Measurements from ENCODE around the gene SPRYD3.

Gene SPRYD3

GRCh38 chr12:53061404-53062010 is 17.7 kb downstream of the SPRYD3 start:
- ChIA-PET CTCF (interaction anchor here (0.8 to 17.4 kb wide), 9 partner anchors 9 to 136 kb away, joined by 3 to 361 read pairs (median 6); partner anchors contain the start of genes IGFBP6, SOAT2 and SPRYD3), POLR2A (no interaction called here)
- no peak overlapping the region for H3K27ac ChIP-seq (ENCODE audit: insufficient read depth in 1 of 2, low read depth in 1 of 2, low read length in 2 of 2, poor library complexity in 1 of 2, severe bottlenecking in 2 of 2)
- DNase-seq, result no peak
- H3K36me3 ChIP-seq (ENCODE audit: control insufficient read depth in 4 of 4, insufficient read depth in 4 of 4, low read length in 3 of 4), result peaks cover 2 to 19% (median 10%) of the 10 kb centered on the region in 4 experiments
- H3K4me3 ChIP-seq (ENCODE audit: control insufficient read depth in 1 of 7, extremely low read depth in 1 of 7, insufficient read depth in 4 of 7, low read depth in 2 of 7, low read length in 6 of 7), result no peak overlapping the region
- 89% methylated on average over 3 of the region's 5 CpGs for WGBS (ENCODE audit: insufficient coverage)
- H3K4me1 ChIP-seq (ENCODE audit: control extremely low read depth in 1 of 4, control insufficient read depth in 4 of 4, insufficient read depth in 4 of 4, low read length in 3 of 4), result no peaks in the 10 kb centered on the region
- no peaks in the 10 kb centered on the region for H3K27me3 ChIP-seq (replicated peaks in 2 of 5; ENCODE audit: control insufficient read depth in 4 of 5, insufficient read depth in 5 of 5, low read length in 4 of 5)
- H3K9me3 ChIP-seq (ENCODE audit: control extremely low read depth in 1 of 5, control insufficient read depth in 4 of 5, insufficient read depth in 2 of 5, low read depth in 1 of 5, low read length in 4 of 5), result no peaks in the 10 kb centered on the region

GRCh38 chr12:53060721-53061276 is 18.4 kb downstream of the SPRYD3 start:
- Histone ChIP-seq H3K36me3 (ENCODE audit: control insufficient read depth in 4 of 4, insufficient read depth in 4 of 4, low read length in 3 of 4) (peaks cover 0 to 19% (median 8%) of the 10 kb centered on the region in 4 experiments), H3K4me1 (ENCODE audit: control extremely low read depth in 1 of 4, control insufficient read depth in 4 of 4, insufficient read depth in 4 of 4, low read length in 3 of 4) (no peaks in the 10 kb centered on the region), H3K9me3 (ENCODE audit: control extremely low read depth in 1 of 5, control insufficient read depth in 4 of 5, insufficient read depth in 2 of 5, low read depth in 1 of 5, low read length in 4 of 5) (no peaks in the 10 kb centered on the region), H3K4me3 (ENCODE audit: control insufficient read depth in 1 of 7, extremely low read depth in 1 of 7, insufficient read depth in 4 of 7, low read depth in 2 of 7, low read length in 6 of 7) (no peak overlapping the region), H3K27ac (ENCODE audit: insufficient read depth in 1 of 2, low read depth in 1 of 2, low read length in 2 of 2, poor library complexity in 1 of 2, severe bottlenecking in 2 of 2) (no peak overlapping the region), H3K27me3 (replicated peaks in 2 of 5; ENCODE audit: control insufficient read depth in 4 of 5, insufficient read depth in 5 of 5, low read length in 4 of 5) (no peaks in the 10 kb centered on the region)
- ChIA-PET CTCF (interaction anchor here (0.7 to 17.4 kb wide), 8 partner anchors 9 to 36 kb away, joined by 3 to 361 read pairs (median 6); partner anchors contain the start of genes IGFBP6, SOAT2 and SPRYD3), POLR2A (no interaction called here)
- 85% methylated on average over 17 of the region's 18 CpGs for WGBS (ENCODE audit: insufficient coverage)
- DNase-seq, result no peak

DNA sequence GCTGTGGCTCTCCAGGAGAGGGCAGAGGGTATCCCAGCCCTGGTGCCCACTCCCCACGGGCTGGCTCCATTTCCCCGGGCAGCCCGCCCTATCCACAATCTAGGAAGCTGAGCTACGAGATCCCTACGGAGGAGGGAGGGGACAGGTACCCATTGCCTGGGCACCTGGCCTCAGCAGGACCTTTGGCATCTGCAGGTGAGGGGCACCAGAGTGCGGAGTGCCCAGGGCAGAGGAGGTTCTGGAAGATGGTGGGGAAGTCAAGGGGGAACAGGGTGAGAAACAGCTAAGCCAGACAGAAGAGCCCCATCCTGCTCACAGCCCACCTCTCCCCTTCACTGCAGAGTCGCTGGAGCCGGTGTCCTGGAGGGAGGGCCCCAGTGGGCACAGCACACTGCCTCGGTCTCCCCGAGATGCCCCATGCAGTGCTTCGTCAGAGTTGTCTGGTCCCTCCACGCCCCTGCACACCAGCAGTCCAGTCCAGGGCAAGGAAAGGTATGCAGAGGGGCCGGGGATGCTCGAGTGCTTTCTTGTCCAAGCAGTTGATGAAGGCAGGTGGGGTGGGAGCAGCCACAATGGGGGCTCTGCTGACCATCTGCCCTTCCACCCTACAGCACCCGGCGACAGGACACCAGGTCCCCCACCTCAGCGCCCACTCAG is 19.0 kb downstream of the SPRYD3 start:
- Histone ChIP-seq H3K9me3 (ENCODE audit: control extremely low read depth in 1 of 5, control insufficient read depth in 4 of 5, insufficient read depth in 2 of 5, low read depth in 1 of 5, low read length in 4 of 5) (no peaks in the 10 kb centered on the region), H3K36me3 (ENCODE audit: control insufficient read depth in 4 of 4, insufficient read depth in 4 of 4, low read length in 3 of 4) (peaks cover 0 to 13% (median 5%) of the 10 kb centered on the region in 4 experiments), H3K27me3 (replicated peaks in 2 of 5; ENCODE audit: control insufficient read depth in 4 of 5, insufficient read depth in 5 of 5, low read length in 4 of 5) (no peaks in the 10 kb centered on the region), H3K4me1 (ENCODE audit: control extremely low read depth in 1 of 4, control insufficient read depth in 4 of 4, insufficient read depth in 4 of 4, low read length in 3 of 4) (no peaks in the 10 kb centered on the region), H3K27ac (ENCODE audit: insufficient read depth in 1 of 2, low read depth in 1 of 2, low read length in 2 of 2, poor library complexity in 1 of 2, severe bottlenecking in 2 of 2) (no peak overlapping the region), H3K4me3 (ENCODE audit: control insufficient read depth in 1 of 7, extremely low read depth in 1 of 7, insufficient read depth in 4 of 7, low read depth in 2 of 7, low read length in 6 of 7) (no peak overlapping the region)
- POLR2A ChIA-PET, result no interaction called here
- no peak for DNase-seq
- CTCF ChIA-PET, result interaction anchor here (0.7 to 17.4 kb wide), 4 partner anchors 9 to 37 kb away, joined by 3 to 361 read pairs (median 4); partner anchors contain the start of genes IGFBP6 and SOAT2
- WGBS (ENCODE audit: insufficient coverage), result 94% methylated on average over 12 of the region's 17 CpGs

- no peak overlapping the region for H3K4me3 ChIP-seq (ENCODE audit: control insufficient read depth in 1 of 7, extremely low read depth in 1 of 7, insufficient read depth in 4 of 7, low read depth in 2 of 7, low read length in 6 of 7)
- POLR2A ChIA-PET, result no interaction called here
- no peak overlapping the region for H3K27ac ChIP-seq (ENCODE audit: insufficient read depth in 1 of 2, low read depth in 1 of 2, low read length in 2 of 2, poor library complexity in 1 of 2, severe bottlenecking in 2 of 2)
- H3K9me3 ChIP-seq (ENCODE audit: control extremely low read depth in 1 of 5, control insufficient read depth in 4 of 5, insufficient read depth in 2 of 5, low read depth in 1 of 5, low read length in 4 of 5), result no peaks in the 10 kb centered on the region
- CTCF ChIA-PET, result interaction anchor here (0.7 to 17.4 kb wide), 4 partner anchors 16 to 38 kb away, joined by 3 to 361 read pairs (median 4); partner anchors contain the start of genes IGFBP6 and SOAT2
- peaks cover 0 to 8% (median 3%) of the 10 kb centered on the region in 4 experiments for H3K36me3 ChIP-seq (ENCODE audit: control insufficient read depth in 4 of 4, insufficient read depth in 4 of 4, low read length in 3 of 4)
- H3K27me3 ChIP-seq (replicated peaks in 2 of 5; ENCODE audit: control insufficient read depth in 4 of 5, insufficient read depth in 5 of 5, low read length in 4 of 5), result no peaks in the 10 kb centered on the region
- no peak for DNase-seq
- WGBS (ENCODE audit: insufficient coverage), result 94% methylated on average over 23 of the region's 24 CpGs
- H3K4me1 ChIP-seq (ENCODE audit: control extremely low read depth in 1 of 4, control insufficient read depth in 4 of 4, insufficient read depth in 4 of 4, low read length in 3 of 4), result peaks cover 0 to 1% (median under 1%) of the 10 kb centered on the region in 4 experiments
Measured at GRCh38 chr12:53059434-53060063, 19.6 kb downstream of the SPRYD3 start.

- H3K4me1 ChIP-seq (ENCODE audit: control extremely low read depth in 1 of 4, control insufficient read depth in 4 of 4, insufficient read depth in 4 of 4, low read length in 3 of 4), result peaks cover 0 to 6% (median 4%) of the 10 kb centered on the region in 4 experiments
- H3K27me3 ChIP-seq (replicated peaks in 2 of 5; ENCODE audit: control insufficient read depth in 4 of 5, insufficient read depth in 5 of 5, low read length in 4 of 5), result no peaks in the 10 kb centered on the region
- no peak overlapping the region for H3K4me3 ChIP-seq (ENCODE audit: control insufficient read depth in 1 of 7, extremely low read depth in 1 of 7, insufficient read depth in 4 of 7, low read depth in 2 of 7, low read length in 6 of 7)
- H3K36me3 ChIP-seq (ENCODE audit: control insufficient read depth in 4 of 4, insufficient read depth in 4 of 4, low read length in 3 of 4), result peaks cover 0 to 2% (median under 1%) of the 10 kb centered on the region in 4 experiments
- POLR2A ChIA-PET, result no interaction called here
- DNase-seq, result no peak
- WGBS (ENCODE audit: insufficient coverage), result 93% methylated on average over 28 of the region's 35 CpGs
- H3K9me3 ChIP-seq (ENCODE audit: control extremely low read depth in 1 of 5, control insufficient read depth in 4 of 5, insufficient read depth in 2 of 5, low read depth in 1 of 5, low read length in 4 of 5), result no peaks in the 10 kb centered on the region
- no peak overlapping the region for H3K27ac ChIP-seq (ENCODE audit: insufficient read depth in 1 of 2, low read depth in 1 of 2, low read length in 2 of 2, poor library complexity in 1 of 2, severe bottlenecking in 2 of 2)
- CTCF ChIA-PET, result interaction anchor here (0.7 to 2.0 kb wide), 3 partner anchors 8 to 25 kb away, joined by 3 to 11 read pairs (median 5); no protein-coding TSS in a partner anchor
Measured at GRCh38 chr12:53058674-53059433, 20.3 kb downstream of the SPRYD3 start.

GRCh38 chr12:53057816-53058500 is 21.2 kb downstream of the SPRYD3 start:
- H3K4me3 ChIP-seq (ENCODE audit: control insufficient read depth in 1 of 7, extremely low read depth in 1 of 7, insufficient read depth in 4 of 7, low read depth in 2 of 7, low read length in 6 of 7), result no peak overlapping the region
- peaks cover 0 to 12% (median 8%) of the 10 kb centered on the region in 4 experiments for H3K4me1 ChIP-seq (ENCODE audit: control extremely low read depth in 1 of 4, control insufficient read depth in 4 of 4, insufficient read depth in 4 of 4, low read length in 3 of 4)
- CTCF ChIA-PET, result interaction anchor here (1.0 to 4.2 kb wide), 6 partner anchors 9 to 103 kb away, joined by 3 to 23 read pairs (median 4); no protein-coding TSS in a partner anchor
- POLR2A ChIA-PET, result no interaction called here
- DNase-seq, result no peak
- H3K9me3 ChIP-seq (ENCODE audit: control extremely low read depth in 1 of 5, control insufficient read depth in 4 of 5, insufficient read depth in 2 of 5, low read depth in 1 of 5, low read length in 4 of 5), result no peaks in the 10 kb centered on the region
- no peak overlapping the region for H3K27ac ChIP-seq (ENCODE audit: insufficient read depth in 1 of 2, low read depth in 1 of 2, low read length in 2 of 2, poor library complexity in 1 of 2, severe bottlenecking in 2 of 2)
- no peaks in the 10 kb centered on the region for H3K27me3 ChIP-seq (replicated peaks in 2 of 5; ENCODE audit: control insufficient read depth in 4 of 5, insufficient read depth in 5 of 5, low read length in 4 of 5)
- 98% methylated on average over 13 of the region's 13 CpGs for WGBS (ENCODE audit: insufficient coverage)
- H3K36me3 ChIP-seq (ENCODE audit: control insufficient read depth in 4 of 4, insufficient read depth in 4 of 4, low read length in 3 of 4), result no peaks in the 10 kb centered on the region
